Heart right ventricle (tissue), 16 donors: ENCODE data around the gene GPR158. TPM values are rescaled to one million over a fixed set of nuclear protein-coding genes. Genes with fewer than 3 reads are reported as not detected.
A peak's percentile ranks its signal among the peaks of the same experiment; 100 is the strongest.

Experiments
- ATAC-seq, 8 donors: fragments of 200-7000 bp; cut with Tn5 transposase; one replicate each; pipeline ENCODE4 v1.9.1; 2020; ENCODE audit warnings: mild to moderate bottlenecking in 8 of 8, moderate library complexity in 8 of 8, moderate number of reproducible peaks in 1 of 8
- DNase-seq, 2 donors: peaks; one replicate each; pipeline ENCODE4 v3.0.0-alpha.2; 2020
- H3K27ac ChIP-seq, 10 donors: fragments of 200-600 bp; sonication (generic) in 2 of 10; one replicate each; pipeline versions ENCODE4 v1.5.0 to v1.8.0; 2020 to 2022; ENCODE audit warnings: mild to moderate bottlenecking in 3 of 10
- H3K27me3 ChIP-seq, 7 donors: fragments of 200-600 bp; one replicate each; pipeline ENCODE4 v1.8.0; 2021 to 2022; ENCODE audit warnings: mild to moderate bottlenecking in 2 of 7
- H3K36me3 ChIP-seq, 9 donors: fragments of 200-600 bp; sonication (generic) in 1 of 9; one replicate each; pipeline versions ENCODE4 v1.5.0 to v1.8.0; 2020 to 2022; ENCODE audit warnings: mild to moderate bottlenecking in 2 of 9
- H3K4me1 ChIP-seq, 9 donors: fragments of 200-600 bp; sonication (generic) in 1 of 9; one replicate each; pipeline versions ENCODE4 v1.5.0 to v1.8.0; 2020 to 2022; ENCODE audit warnings: mild to moderate bottlenecking in 4 of 9
- H3K4me3 ChIP-seq, 10 donors: fragments of 200-600 bp; sonication (generic) in 2 of 10; one replicate each; pipeline versions ENCODE4 v1.5.0 to v1.8.0; 2020 to 2022; ENCODE audit warnings: mild to moderate bottlenecking in 7 of 10, moderate library complexity in 2 of 10
- H3K9me3 ChIP-seq, 11 donors: fragments of 200-600 bp in 10 of 11; sonication (generic) in 2 of 11; one replicate each; pipeline versions ENCODE4 v1.5.0 to v1.8.0; 2013 to 2022; ENCODE audit warnings: mild to moderate bottlenecking in 2 of 11, control low read depth in 1 of 11, moderate library complexity in 1 of 11
- WGBS, 2 donors: extraction: QIAGEN DNeasy Blood & Tissue Kit; methylation state at CpG; one replicate each; pipeline ENCODE4 v1.1.7; 2013; ENCODE audit warnings: inconsistent platforms in 1 of 2; 5-methylcytosine and 5-hydroxymethylcytosine counted together
- intact Hi-C, 10 donors: fragments of 100-400 bp; cut with DNase I; formaldehyde crosslinking; loops; one replicate each; pipeline versions ENCODE4 v1.11.1 to v1.14.2; 2022
- polyA plus RNA-seq, 2 donors: library from polyadenylated mRNA; stranded (reverse); fragments of 200-250 nt; gene quantifications; one replicate each; pipeline ENCODE4 v1.2.3, GENCODE V29; 2013
- total RNA-seq, 10 donors: library from RNA; stranded (reverse); fragmentation: NEBNext Ultra II Directional in 3 of 10; extraction: Animal tissue kit (Norgen Biotek cat#: 25700) in 3 of 10; gene quantifications; one replicate each; pipeline versions ENCODE4 v1.2.1 to v1.2.4, GENCODE V29; 2021 to 2023
- TF ChIP-seq, protein P1 (sequence below), 9 donors: fragments of 200-600 bp; sonication (generic) in 2 of 9; IDR thresholded peaks; one replicate each; pipeline versions ENCODE4 v1.5.0 to v1.8.0; 2021 to 2022; ENCODE audit warnings: antibody characterized with exemption in 9 of 9, mild to moderate bottlenecking in 5 of 9, moderate library complexity in 1 of 9
- donor health status: Arrhythmogenic right ventricular cardiomyopathy.
- donor health status: ischemic (EF 13 %, LVEDD 7.1; RV severe dilation, severe dysfunction).
- donor health status: healthy with polysubstance abuse.
- donor health status: DM: no; HTN: yes; CAD: no.
- donor health status: DM: no; HTN: no; CAD: no.
- donor health status: ischemic (EF 25% LVEDD 6.9; RV normal size, moderate dysfunction).
- donor health status: ischemic (EF 25% LVEDD 5.7; RV mildly dilated, moderate dysfunction).
- donor health status: healthy.
- donor health status: DM: yes; HTN: yes; CAD: no.
- donor health status: Ischemic cardiomyopathy.
- donor health status: ischemic (EF 35%, LVEDD 5.7; RV mildly dilated, moderate dysfunction).
- donor health status: nonischemic (EF 11% LVEDD 7.7; RV severe dilation, severe dysfunction).
- donor health status: DM: yes; HTN: yes; CAD: no.
- donor health status: PGD.
- donor health status: ischemic (EF 29% LVEDD 5.4; RV normal size, mild dysfunction).
- donor health status: nonischemic (EF 23%, LVEDD 6.1; RV moderate dilation, normal function).

Gene GPR158
- total and polyA plus RNA-seq, 12 donors = under 0.01 to 0.04 TPM; not detected in 10

DNA sequence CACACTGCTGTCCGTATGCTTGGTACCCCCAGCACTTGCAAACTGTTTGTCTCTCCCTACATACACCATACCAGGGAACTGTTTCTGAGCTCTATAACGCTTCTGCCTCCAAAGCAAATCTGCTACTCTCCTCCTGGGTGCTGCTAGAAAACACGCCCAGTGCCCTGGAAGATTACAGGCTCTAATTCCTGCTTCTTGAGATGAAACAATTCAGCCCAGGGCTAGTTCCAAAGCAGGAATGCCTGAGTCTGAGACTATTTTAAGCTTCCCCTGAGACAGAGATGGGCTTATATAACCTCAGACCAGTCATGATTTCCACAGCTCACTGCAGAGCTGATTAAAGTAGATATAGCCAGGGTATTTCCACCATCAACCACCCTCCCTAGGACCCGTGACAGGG lies 327.1 kb downstream of the GPR158 start:
- H3K4me1 ChIP-seq = peaks cover 0 to 6% (median 0%) of the 10 kb centered on the region in 9 donors
- peak in 3 of 8 donors; percentile 50 to 59 (median 57) for ATAC-seq
- H3K27me3 ChIP-seq = no peaks in the 10 kb centered on the region
- intact Hi-C loops = no loop called here
- 36 to 37% methylated on average over 4 of the region's 4 CpGs for WGBS, 2 donors
- no peaks in the 10 kb centered on the region for H3K9me3 ChIP-seq
- no peaks in the 10 kb centered on the region for H3K36me3 ChIP-seq
- TF ChIP-seq, protein P1, sequence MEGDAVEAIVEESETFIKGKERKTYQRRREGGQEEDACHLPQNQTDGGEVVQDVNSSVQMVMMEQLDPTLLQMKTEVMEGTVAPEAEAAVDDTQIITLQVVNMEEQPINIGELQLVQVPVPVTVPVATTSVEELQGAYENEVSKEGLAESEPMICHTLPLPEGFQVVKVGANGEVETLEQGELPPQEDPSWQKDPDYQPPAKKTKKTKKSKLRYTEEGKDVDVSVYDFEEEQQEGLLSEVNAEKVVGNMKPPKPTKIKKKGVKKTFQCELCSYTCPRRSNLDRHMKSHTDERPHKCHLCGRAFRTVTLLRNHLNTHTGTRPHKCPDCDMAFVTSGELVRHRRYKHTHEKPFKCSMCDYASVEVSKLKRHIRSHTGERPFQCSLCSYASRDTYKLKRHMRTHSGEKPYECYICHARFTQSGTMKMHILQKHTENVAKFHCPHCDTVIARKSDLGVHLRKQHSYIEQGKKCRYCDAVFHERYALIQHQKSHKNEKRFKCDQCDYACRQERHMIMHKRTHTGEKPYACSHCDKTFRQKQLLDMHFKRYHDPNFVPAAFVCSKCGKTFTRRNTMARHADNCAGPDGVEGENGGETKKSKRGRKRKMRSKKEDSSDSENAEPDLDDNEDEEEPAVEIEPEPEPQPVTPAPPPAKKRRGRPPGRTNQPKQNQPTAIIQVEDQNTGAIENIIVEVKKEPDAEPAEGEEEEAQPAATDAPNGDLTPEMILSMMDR (IDR thresholded peaks at IDR 0.05) = no peak
- H3K27ac ChIP-seq = no peak overlapping the region
- DNase-seq = no peak
- H3K4me3 ChIP-seq = no peak overlapping the region

DNA sequence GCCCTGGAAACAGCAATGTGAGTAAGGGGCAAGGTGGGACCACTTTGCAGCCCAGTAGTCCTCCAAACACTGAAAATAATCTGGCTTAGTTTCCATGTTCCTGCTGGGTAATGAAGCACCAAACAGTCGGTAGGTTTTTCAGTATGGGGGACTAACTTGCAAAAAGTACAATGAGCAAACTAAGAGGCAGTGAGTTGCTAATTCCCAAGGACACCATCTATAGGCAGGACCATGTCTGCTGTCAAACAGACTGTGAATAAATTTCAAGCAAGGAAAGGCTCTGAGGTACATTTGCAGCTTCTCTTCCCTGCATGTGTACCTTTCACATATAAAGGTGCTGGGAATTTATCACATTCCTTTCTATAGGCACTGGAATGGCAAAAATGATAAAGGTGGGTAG lies 327.7 kb downstream of the GPR158 start:
- Histone ChIP-seq H3K4me1 (peaks cover 0 to 6% (median 0%) of the 10 kb centered on the region in 9 donors), H3K27me3 (no peaks in the 10 kb centered on the region), H3K36me3 (no peaks in the 10 kb centered on the region), H3K9me3 (no peaks in the 10 kb centered on the region), H3K4me3 (no peak overlapping the region), H3K27ac (no peak overlapping the region)
- ATAC-seq (no peak), DNase-seq (no peak)
- WGBS, 2 donors = 49 to 64% methylated on average over 1 of the region's 1 CpG
- intact Hi-C loops = no loop called here
- TF ChIP-seq, protein P1 (IDR thresholded peaks at IDR 0.05) = no peak

DNA sequence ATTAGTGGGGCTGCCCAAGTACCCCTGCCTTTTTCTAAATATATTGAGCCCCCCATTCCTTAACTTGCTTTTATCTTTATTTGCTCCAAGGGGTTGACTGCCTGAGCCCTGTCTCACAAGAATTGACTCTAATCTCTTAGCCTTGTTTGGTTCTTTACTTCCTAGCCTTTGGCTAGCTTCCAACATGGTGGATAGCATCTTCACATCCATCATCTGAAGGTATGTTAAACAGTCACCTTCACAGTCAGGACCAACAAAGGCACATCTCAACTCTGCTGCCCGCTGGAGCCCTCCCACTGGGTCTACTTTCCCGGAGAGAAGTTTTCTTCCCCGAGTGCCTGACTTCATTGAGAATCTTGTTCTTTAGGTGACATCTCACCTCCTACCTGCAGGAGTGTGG lies 329.5 kb downstream of the GPR158 start:
- DNase-seq = no peak
- WGBS, 2 donors = 81 to 94% methylated on average over 3 of the region's 3 CpGs
- intact Hi-C loops = no loop called here
- no peaks in the 10 kb centered on the region for H3K9me3 ChIP-seq
- H3K36me3 ChIP-seq = no peaks in the 10 kb centered on the region
- H3K27ac ChIP-seq = no peak overlapping the region
- no peak for ATAC-seq
- TF ChIP-seq, protein P1 (IDR thresholded peaks at IDR 0.05) = no peak
- H3K4me1 ChIP-seq = peaks cover 0 to 6% (median 0%) of the 10 kb centered on the region in 9 donors
- no peak overlapping the region for H3K4me3 ChIP-seq
- H3K27me3 ChIP-seq = no peaks in the 10 kb centered on the region

DNA sequence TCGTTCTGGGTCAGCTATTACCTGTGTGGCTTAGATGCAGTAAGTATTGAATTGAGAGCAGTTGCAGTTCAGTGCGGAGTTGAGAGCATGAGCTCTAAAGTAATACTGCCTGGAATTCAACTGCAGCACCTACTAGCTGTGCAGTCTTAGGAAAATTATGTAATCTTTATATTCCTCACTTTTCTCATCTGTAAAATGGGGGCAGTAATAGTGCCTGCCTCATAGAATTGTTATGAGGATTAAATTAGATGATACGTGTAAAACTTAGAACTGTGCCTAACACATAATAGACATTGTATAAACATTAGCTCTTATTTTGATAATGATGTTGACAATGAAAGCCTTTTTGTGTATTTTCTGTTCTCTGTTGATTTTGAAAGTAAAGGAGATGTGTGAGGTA lies 330.0 kb downstream of the GPR158 start:
- no peak for DNase-seq
- Histone ChIP-seq H3K36me3 (no peaks in the 10 kb centered on the region), H3K4me1 (peaks cover 0 to 6% (median 0%) of the 10 kb centered on the region in 9 donors), H3K9me3 (no peaks in the 10 kb centered on the region), H3K27me3 (no peaks in the 10 kb centered on the region), H3K27ac (no peak overlapping the region), H3K4me3 (no peak overlapping the region)
- ATAC-seq = no peak
- intact Hi-C loops = no loop called here
- WGBS, 2 donors = 86 to 96% methylated on average over 3 of the region's 3 CpGs
- TF ChIP-seq, protein P1 (IDR thresholded peaks at IDR 0.05) = no peak
